Gastrocnemius medialis (tissue), 4 donors: ENCODE measurements around the gene PATE1. TPM values are rescaled to one million over a fixed set of nuclear protein-coding genes. Genes with fewer than 3 reads are reported as not detected.

Source experiments
- ATAC-seq, 2 donors: fragments of 150-250 bp; one replicate each; pipeline ENCODE4 v1.9.1; 2016
- DNase-seq, 2 donors: peaks; one replicate each; pipeline ENCODE4 v3.0.0-alpha.2; 2019
- H3K27ac ChIP-seq, 4 donors: fragments of 200-600 bp; sonication (generic); 1 replicate in 1 of 4; 2 replicates in 3 of 4; pipeline ENCODE4 v1.5.1; 2016 to 2018; ENCODE audit warnings: mild to moderate bottlenecking in 2 of 4, moderate library complexity in 1 of 4
- H3K27me3 ChIP-seq, 3 donors: fragments of 200-600 bp; sonication (generic) in 2 of 3; 1 replicate in 1 of 3; 2 replicates in 2 of 3; pipeline versions ENCODE4 v1.5.1 to v1.6.0; 2016 to 2019; ENCODE audit warnings: mild to moderate bottlenecking in 1 of 3, moderate library complexity in 1 of 3
- H3K36me3 ChIP-seq, 2 donors: fragments of 200-600 bp; sonication (generic) in 1 of 2; one replicate each; pipeline ENCODE4 v1.5.1; 2017 to 2018
- H3K4me1 ChIP-seq, 2 donors: fragments of 200-600 bp; sonication (generic) in 1 of 2; one replicate each; pipeline ENCODE4 v1.5.1; 2016 to 2017; ENCODE audit warnings: mild to moderate bottlenecking in 2 of 2
- H3K4me3 ChIP-seq, 4 donors: fragments of 200-600 bp; sonication (generic) in 3 of 4; 1 replicate in 1 of 4; 2 replicates in 3 of 4; pipeline ENCODE4 v1.5.1; 2016 to 2019; ENCODE audit warnings: mild to moderate bottlenecking in 2 of 4
- H3K9me3 ChIP-seq, 3 donors: fragments of 200-600 bp; sonication (generic) in 2 of 3; 1 replicate in 1 of 3; 2 replicates in 2 of 3; pipeline ENCODE4 v1.5.1; 2016 to 2019
- POLR2A ChIP-seq, 2 donors: fragments of 450-650 bp; IDR thresholded peaks; one replicate each; pipeline ENCODE4 v1.6.1; 2017; ENCODE audit warnings: antibody characterized with exemption in 2 of 2, mild to moderate bottlenecking in 2 of 2, moderate library complexity in 2 of 2
- in situ Hi-C, 4 donors: fragments of 200-750 bp; cut with MboI; loops; one replicate each; pipeline versions ENCODE4 v1.15.0 to v1.8.0; 2017; ENCODE audit warnings: low sequenced_read_pairs in 4 of 4
- intact Hi-C: fragments of 100-400 bp; cut with DNase I; formaldehyde crosslinking; loops from one replicate; pipeline ENCODE4 v1.15.1; 2023; ENCODE audit warnings: low total_unique reads
- total RNA-seq, 4 donors: library from RNA; depleted of rRNA; stranded (reverse); fragments of >200 nt; gene quantifications; one replicate each; pipeline versions ENCODE4 v1.1.0 to v1.2.3, GENCODE V29; 2016
- TF ChIP-seq, protein P1 (sequence below), 5 experiments: fragments of 450-650 bp in 3 of 5; fragments of 200-600 bp in 2 of 5; sonication (generic) in 2 of 5; IDR thresholded peaks in 4 of 5; conservative IDR thresholded peaks in 1 of 5; 1 replicate in 4 of 5; 2 replicates in 1 of 5; pipeline ENCODE4 v1.5.1; 2016 to 2019; ENCODE audit warnings: antibody characterized with exemption in 5 of 5, mild to moderate bottlenecking in 3 of 5, moderate library complexity in 3 of 5

PATE1 gene
- total RNA-seq, 4 donors from 2014 or later = not detected

DNA sequence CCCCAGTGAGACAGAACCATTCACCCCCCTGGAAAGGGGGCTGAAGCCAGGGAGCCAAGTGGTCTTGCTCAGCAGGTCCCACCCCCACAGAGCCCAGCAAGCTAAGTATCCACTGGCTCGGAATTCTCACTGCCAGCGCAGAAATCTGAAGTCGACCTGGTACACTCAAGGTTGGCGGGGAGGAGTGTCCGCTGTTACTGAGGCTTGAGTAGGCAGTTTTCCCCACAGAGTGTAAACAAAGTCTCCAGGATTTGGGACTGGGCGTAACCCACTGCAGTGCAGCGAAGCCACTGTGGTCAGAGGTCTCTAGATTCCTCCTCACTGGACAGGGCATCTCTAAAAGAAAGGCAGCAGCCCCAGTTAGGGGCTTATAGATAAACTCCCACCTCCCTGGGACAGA, 10.0 kb downstream of the PATE1 start:
- no peak overlapping the region for H3K4me3 ChIP-seq
- H3K27ac ChIP-seq = no peak overlapping the region
- no peak for DNase-seq
- no peak for ATAC-seq
- no peaks in the 10 kb centered on the region for H3K9me3 ChIP-seq
- H3K36me3 ChIP-seq = no peaks in the 10 kb centered on the region
- H3K27me3 ChIP-seq = no peaks in the 10 kb centered on the region
- in situ Hi-C loops (no loop called here), intact Hi-C loops (no loop called here)
- TF ChIP-seq, protein P1, sequence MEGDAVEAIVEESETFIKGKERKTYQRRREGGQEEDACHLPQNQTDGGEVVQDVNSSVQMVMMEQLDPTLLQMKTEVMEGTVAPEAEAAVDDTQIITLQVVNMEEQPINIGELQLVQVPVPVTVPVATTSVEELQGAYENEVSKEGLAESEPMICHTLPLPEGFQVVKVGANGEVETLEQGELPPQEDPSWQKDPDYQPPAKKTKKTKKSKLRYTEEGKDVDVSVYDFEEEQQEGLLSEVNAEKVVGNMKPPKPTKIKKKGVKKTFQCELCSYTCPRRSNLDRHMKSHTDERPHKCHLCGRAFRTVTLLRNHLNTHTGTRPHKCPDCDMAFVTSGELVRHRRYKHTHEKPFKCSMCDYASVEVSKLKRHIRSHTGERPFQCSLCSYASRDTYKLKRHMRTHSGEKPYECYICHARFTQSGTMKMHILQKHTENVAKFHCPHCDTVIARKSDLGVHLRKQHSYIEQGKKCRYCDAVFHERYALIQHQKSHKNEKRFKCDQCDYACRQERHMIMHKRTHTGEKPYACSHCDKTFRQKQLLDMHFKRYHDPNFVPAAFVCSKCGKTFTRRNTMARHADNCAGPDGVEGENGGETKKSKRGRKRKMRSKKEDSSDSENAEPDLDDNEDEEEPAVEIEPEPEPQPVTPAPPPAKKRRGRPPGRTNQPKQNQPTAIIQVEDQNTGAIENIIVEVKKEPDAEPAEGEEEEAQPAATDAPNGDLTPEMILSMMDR (IDR thresholded peaks at IDR 0.05 in 4 of 5, conservative IDR thresholded peaks at IDR 0.05 in 1 of 5) = no peak
- no peak for TF ChIP-seq POLR2A (IDR thresholded peaks at IDR 0.05)
- no peaks in the 10 kb centered on the region for H3K4me1 ChIP-seq

DNA sequence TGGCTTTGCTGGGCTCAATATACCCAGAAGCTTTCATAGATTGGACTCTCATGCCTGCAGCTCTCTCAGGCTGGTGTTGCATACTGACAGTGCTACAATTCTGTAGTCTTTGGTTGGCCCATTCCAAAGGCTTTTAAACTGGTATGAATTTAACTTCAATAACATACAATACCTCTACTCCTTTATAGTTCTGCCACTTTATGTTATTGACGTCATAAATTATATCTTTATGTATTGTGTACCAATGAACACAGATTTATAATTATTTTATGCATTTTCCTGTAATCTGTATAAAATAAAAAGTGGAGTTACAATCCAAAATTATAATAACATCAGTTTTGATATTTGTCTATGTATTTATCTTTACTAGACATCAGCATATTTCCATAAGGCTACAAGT, 16.4 kb downstream of the PATE1 start:
- no peak overlapping the region for H3K4me3 ChIP-seq
- intact Hi-C loops = no loop called here
- no peaks in the 10 kb centered on the region for H3K27me3 ChIP-seq
- in situ Hi-C loops = no loop called here
- no peaks in the 10 kb centered on the region for H3K36me3 ChIP-seq
- H3K27ac ChIP-seq = no peak overlapping the region
- ATAC-seq = no peak
- no peak for DNase-seq
- H3K4me1 ChIP-seq = no peaks in the 10 kb centered on the region
- H3K9me3 ChIP-seq = no peaks in the 10 kb centered on the region
- TF ChIP-seq, protein P1 (IDR thresholded peaks at IDR 0.05 in 4 of 5, conservative IDR thresholded peaks at IDR 0.05 in 1 of 5) = no peak
- no peak for TF ChIP-seq POLR2A (IDR thresholded peaks at IDR 0.05)

DNA sequence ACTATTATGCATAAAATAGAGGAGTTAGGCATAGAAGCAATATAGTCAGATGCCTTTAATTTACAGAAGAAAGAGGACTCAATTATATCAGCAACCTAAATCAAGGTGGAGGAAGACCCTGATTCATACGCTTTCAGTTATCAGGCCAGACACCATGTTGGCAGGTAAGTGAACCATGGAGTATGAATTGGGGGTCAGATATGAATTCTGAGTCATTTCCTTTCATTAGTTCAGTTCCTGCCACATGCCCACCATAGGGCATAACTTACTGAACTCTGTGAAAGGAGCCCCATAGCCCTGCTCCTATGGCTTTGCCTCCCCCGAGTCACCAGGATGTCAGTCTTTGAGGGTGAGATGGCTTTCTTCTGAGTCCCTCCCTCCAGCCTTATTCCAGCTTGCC, 17.4 kb downstream of the PATE1 start:
- in situ Hi-C loops = no loop called here
- H3K4me3 ChIP-seq = no peak overlapping the region
- H3K36me3 ChIP-seq = no peaks in the 10 kb centered on the region
- H3K4me1 ChIP-seq = no peaks in the 10 kb centered on the region
- H3K27me3 ChIP-seq = no peaks in the 10 kb centered on the region
- H3K9me3 ChIP-seq = no peaks in the 10 kb centered on the region
- DNase-seq = no peak
- intact Hi-C loops = no loop called here
- TF ChIP-seq, protein P1 (IDR thresholded peaks at IDR 0.05 in 4 of 5, conservative IDR thresholded peaks at IDR 0.05 in 1 of 5) = no peak
- no peak for TF ChIP-seq POLR2A (IDR thresholded peaks at IDR 0.05)
- ATAC-seq = no peak
- no peak overlapping the region for H3K27ac ChIP-seq

DNA sequence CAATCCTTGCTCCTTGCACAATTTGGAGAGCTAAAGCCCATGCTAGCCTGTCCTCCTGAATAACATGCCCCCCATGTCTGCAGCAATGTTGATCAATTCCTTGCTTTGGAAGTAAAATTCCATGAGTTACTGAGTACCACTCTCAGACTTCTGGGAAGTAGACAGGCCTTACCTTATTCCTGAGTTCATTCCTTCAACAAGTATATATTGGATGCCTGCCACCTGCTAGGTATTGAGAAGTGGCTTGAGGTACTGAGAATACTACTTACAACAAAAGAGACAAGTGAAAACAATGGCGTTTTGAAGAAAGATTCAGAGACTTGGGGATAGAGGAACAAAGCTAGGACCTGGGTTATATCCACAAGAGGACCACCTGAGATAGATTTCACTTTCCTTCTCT, 20.2 kb downstream of the PATE1 start:
- in situ Hi-C loops = no loop called here
- intact Hi-C loops = no loop called here
- no peaks in the 10 kb centered on the region for H3K27me3 ChIP-seq
- no peaks in the 10 kb centered on the region for H3K4me1 ChIP-seq
- no peak overlapping the region for H3K27ac ChIP-seq
- no peaks in the 10 kb centered on the region for H3K36me3 ChIP-seq
- H3K9me3 ChIP-seq = no peaks in the 10 kb centered on the region
- ATAC-seq (no peak), DNase-seq (no peak)
- H3K4me3 ChIP-seq = no peak overlapping the region
- TF ChIP-seq, protein P1 (IDR thresholded peaks at IDR 0.05 in 4 of 5, conservative IDR thresholded peaks at IDR 0.05 in 1 of 5) = no peak
- TF ChIP-seq POLR2A (IDR thresholded peaks at IDR 0.05) = no peak

DNA sequence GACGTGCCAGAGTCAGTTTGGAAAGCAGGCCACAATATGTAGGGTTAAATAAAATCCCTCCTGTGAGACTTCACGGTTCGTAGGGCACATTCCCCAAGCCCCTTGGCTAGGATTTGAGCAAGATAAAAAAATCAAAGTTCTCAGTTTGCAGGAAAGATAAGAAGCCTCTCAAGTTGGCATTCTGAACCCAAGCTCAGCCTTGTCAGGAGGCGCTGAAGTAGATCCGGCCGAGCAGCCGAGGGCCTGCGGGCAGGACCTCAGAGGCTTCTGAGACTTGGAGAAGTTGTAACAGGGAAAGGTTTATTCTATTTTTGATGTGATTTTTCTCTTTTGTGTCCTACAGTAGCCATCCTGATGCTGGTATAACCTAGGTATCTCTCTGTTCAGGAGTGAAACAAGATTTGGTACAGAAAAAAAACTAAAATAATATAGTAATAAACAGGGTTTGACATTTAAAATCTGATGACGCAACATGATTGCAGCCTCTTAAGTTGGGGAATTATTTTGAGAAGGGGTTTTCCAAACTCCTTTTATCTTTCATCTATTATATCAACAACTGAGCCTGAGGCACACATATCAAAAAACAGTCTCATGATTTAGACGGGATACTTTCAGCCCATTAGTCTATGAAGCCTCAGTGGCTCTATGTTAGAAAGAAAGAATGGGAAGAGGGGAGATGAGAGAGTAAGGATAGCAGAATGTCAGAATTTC, 22.4 kb downstream of the PATE1 start:
- intact Hi-C loops (no loop called here), in situ Hi-C loops (no loop called here)

More for the DNA sequence above, 22.4 kb downstream of the PATE1 start:
- TF ChIP-seq, protein P1 (IDR thresholded peaks at IDR 0.05 in 4 of 5, conservative IDR thresholded peaks at IDR 0.05 in 1 of 5) = no peak
- no peak for TF ChIP-seq POLR2A (IDR thresholded peaks at IDR 0.05)
- no peak overlapping the region for H3K27ac ChIP-seq
- DNase-seq (no peak), ATAC-seq (no peak)
- H3K36me3 ChIP-seq = no peaks in the 10 kb centered on the region
- H3K9me3 ChIP-seq = no peaks in the 10 kb centered on the region
- no peak overlapping the region for H3K4me3 ChIP-seq
- H3K4me1 ChIP-seq = no peaks in the 10 kb centered on the region
- H3K27me3 ChIP-seq = no peaks in the 10 kb centered on the region
